UCSD-AML1 (cell line): ENCODE measurements around the gene ACTR3.

Source experiments
- DNase-seq: peaks from one replicate; lab custom pipeline; 2025; ENCODE audit not compliant: unreplicated experiment; lab: John Stamatoyannopoulos, UW

ACTR3 gene

GRCh38 chr2:113996671-113997594 is 107.0 kb downstream of the ACTR3 start:
- no peak for DNase-seq

GRCh38 chr2:114001152-114001551 is 111.3 kb downstream of the ACTR3 start:
- no peak for DNase-seq

GRCh38 chr2:114001937-114002336 is 112.0 kb downstream of the ACTR3 start:
- DNase-seq: no peak

GRCh38 chr2:114005110-114005783 is 115.4 kb downstream of the ACTR3 start:
- DNase-seq: no peak

- DNase-seq: no peak
Measured at GRCh38 chr2:114006460-114006859, 116.6 kb downstream of the ACTR3 start.

GRCh38 chr2:114007436-114007835 is 117.5 kb downstream of the ACTR3 start:
- DNase-seq: no peak

GRCh38 chr2:114008720-114009119 is 118.8 kb downstream of the ACTR3 start:
- no peak for DNase-seq

- DNase-seq: no peak
Measured at GRCh38 chr2:114009205-114009944, 119.5 kb downstream of the ACTR3 start.

GRCh38 chr2:114010001-114010400 is 120.1 kb downstream of the ACTR3 start:
- DNase-seq: no peak

GRCh38 chr2:114011713-114012112 is 121.8 kb downstream of the ACTR3 start:
- no peak for DNase-seq
